ENCODE data around the gene RAPGEF1. TPM values are rescaled to one million over a fixed set of nuclear protein-coding genes. Genes with fewer than 3 reads are reported as not detected.
A peak's percentile ranks its signal among the peaks of the same experiment; 100 is the strongest.

RAPGEF1 gene
- total RNA-seq, 1 donor from 2014 or later, result 144 TPM

- no peak for TF ChIP-seq CTCF (IDR thresholded peaks at IDR 0.05)
- intact Hi-C loops (cut with DNase I), result no loop called here
- H3K36me3 ChIP-seq, result no peaks in the 10 kb centered on the region
- peak overlapping the region; percentile 32 for H3K27ac ChIP-seq
- no peak overlapping the region for H3K4me3 ChIP-seq
- ATAC-seq (peak; percentile 14), DNase-seq (no peak)
- H3K4me1 ChIP-seq, result peaks cover 73% of the 10 kb centered on the region
- no peaks in the 10 kb centered on the region for H3K9me3 ChIP-seq
- H3K27me3 ChIP-seq, result no peaks in the 10 kb centered on the region
Measured at GRCh38 chr9:131700765-131701435, 39.0 kb downstream of the RAPGEF1 start.

GRCh38 chr9:131700076-131700475 lies 39.8 kb downstream of the RAPGEF1 start:
- no peaks in the 10 kb centered on the region for H3K9me3 ChIP-seq
- intact Hi-C loops (cut with DNase I), result no loop called here
- H3K4me1 ChIP-seq, result peaks cover 66% of the 10 kb centered on the region
- no peaks in the 10 kb centered on the region for H3K36me3 ChIP-seq
- no peak for TF ChIP-seq CTCF (IDR thresholded peaks at IDR 0.05)
- H3K27ac ChIP-seq, result peak overlapping the region; percentile 79
- H3K4me3 ChIP-seq, result no peak overlapping the region
- H3K27me3 ChIP-seq, result no peaks in the 10 kb centered on the region
- DNase-seq (no peak), ATAC-seq (no peak)

DNA sequence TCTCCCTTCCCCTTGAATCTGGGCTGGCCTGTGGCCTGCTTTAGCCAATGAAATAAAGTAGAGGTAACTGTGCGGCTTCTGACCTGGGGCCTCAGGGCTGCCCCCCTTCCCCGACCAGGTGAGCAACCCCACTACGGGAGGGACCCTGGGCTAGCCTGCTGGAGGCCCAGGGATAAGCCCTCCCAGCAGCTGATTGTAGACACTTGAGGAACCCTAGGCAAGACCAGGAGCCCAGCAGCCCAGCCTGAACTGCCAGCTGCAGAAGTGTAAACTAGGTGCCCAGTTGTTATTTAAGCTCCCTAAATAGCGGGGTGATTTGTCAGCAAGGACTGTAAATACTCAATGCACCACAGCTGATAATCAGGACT lies 41.3 kb downstream of the RAPGEF1 start:
- no peaks in the 10 kb centered on the region for H3K36me3 ChIP-seq
- H3K27me3 ChIP-seq, result no peaks in the 10 kb centered on the region
- ATAC-seq, result no peak
- peak overlapping the region; percentile 79 for H3K27ac ChIP-seq
- intact Hi-C loops (cut with DNase I), result no loop called here
- H3K4me3 ChIP-seq, result no peak overlapping the region
- DNase-seq, result no peak
- peaks cover 61% of the 10 kb centered on the region for H3K4me1 ChIP-seq
- no peaks in the 10 kb centered on the region for H3K9me3 ChIP-seq
- TF ChIP-seq CTCF (IDR thresholded peaks at IDR 0.05), result no peak

GRCh38 chr9:131697908-131698617 lies 41.8 kb downstream of the RAPGEF1 start:
- no peaks in the 10 kb centered on the region for H3K27me3 ChIP-seq
- no peaks in the 10 kb centered on the region for H3K36me3 ChIP-seq
- no peak for TF ChIP-seq CTCF (IDR thresholded peaks at IDR 0.05)
- H3K27ac ChIP-seq, result peak overlapping the region; percentile 79
- peaks cover 59% of the 10 kb centered on the region for H3K4me1 ChIP-seq
- intact Hi-C loops (cut with DNase I), result no loop called here
- H3K9me3 ChIP-seq, result no peaks in the 10 kb centered on the region
- H3K4me3 ChIP-seq, result no peak overlapping the region
- DNase-seq, result no peak
- peak; percentile 72 for ATAC-seq

GRCh38 chr9:131697097-131697496 lies 42.8 kb downstream of the RAPGEF1 start:
- intact Hi-C loops (cut with DNase I), result no loop called here
- no peaks in the 10 kb centered on the region for H3K9me3 ChIP-seq
- H3K27me3 ChIP-seq, result no peaks in the 10 kb centered on the region
- H3K4me3 ChIP-seq, result no peak overlapping the region
- H3K27ac ChIP-seq, result peak overlapping the region; percentile 79
- H3K4me1 ChIP-seq, result peaks cover 64% of the 10 kb centered on the region
- ATAC-seq, result no peak
- no peak for TF ChIP-seq CTCF (IDR thresholded peaks at IDR 0.05)
- H3K36me3 ChIP-seq, result no peaks in the 10 kb centered on the region
- DNase-seq, result no peak

Measured in upper lobe of right lung (tissue), 1 donor.